Spleen (tissue), 11 donors: Measurements from ENCODE around the gene MAPK7. TPM values are rescaled to one million over a fixed set of nuclear protein-coding genes. Genes with fewer than 3 reads are reported as not detected.

Source experiments
- DNase-seq: peaks from one replicate; pipeline ENCODE4 v3.0.0-alpha.2; 2020
- H3K27ac ChIP-seq, 8 donors: fragments of 200-600 bp; sonication (generic) in 7 of 8; 1 replicate in 4 of 8; 2 replicates in 4 of 8; pipeline versions ENCODE4 v1.5.0 to v1.8.0; 2016 to 2021; ENCODE audit warnings: inconsistent platforms in 4 of 8, mild to moderate bottlenecking in 4 of 8, moderate library complexity in 1 of 8
- H3K27me3 ChIP-seq, 7 donors: fragments of 200-600 bp; sonication (generic) in 6 of 7; replicated peaks in 1 of 7; 1 replicate in 4 of 7; 2 replicates in 3 of 7; pipeline versions ENCODE4 v1.5.0 to v1.8.0; 2016 to 2021; ENCODE audit warnings: inconsistent platforms in 3 of 7, mild to moderate bottlenecking in 1 of 7
- H3K36me3 ChIP-seq, 6 donors: fragments of 200-600 bp; sonication (generic) in 5 of 6; 1 replicate in 4 of 6; 2 replicates in 2 of 6; pipeline versions ENCODE4 v1.5.0 to v1.8.0; 2016 to 2021; ENCODE audit warnings: inconsistent platforms in 2 of 6
- H3K4me1 ChIP-seq, 6 donors: fragments of 200-600 bp; sonication (generic) in 5 of 6; 1 replicate in 3 of 6; 2 replicates in 3 of 6; pipeline versions ENCODE4 v1.5.0 to v1.8.0; 2016 to 2021; ENCODE audit warnings: inconsistent platforms in 3 of 6
- H3K4me3 ChIP-seq, 8 donors: fragments of 200-600 bp; sonication (generic) in 7 of 8; 1 replicate in 4 of 8; 2 replicates in 4 of 8; pipeline versions ENCODE4 v1.5.0 to v1.8.0; 2016 to 2021; ENCODE audit warnings: inconsistent platforms in 4 of 8, mild to moderate bottlenecking in 4 of 8, moderate library complexity in 2 of 8
- H3K9me3 ChIP-seq, 8 donors: fragments of 200-600 bp; sonication (generic) in 7 of 8; 1 replicate in 4 of 8; 2 replicates in 4 of 8; pipeline versions ENCODE4 v1.5.0 to v1.8.0; 2016 to 2021; ENCODE audit warnings: inconsistent platforms in 4 of 8
- POLR2A ChIP-seq, 3 donors: fragments of 450-650 bp; IDR thresholded peaks; one replicate each; pipeline ENCODE4 v1.5.1; 2017; ENCODE audit warnings: antibody characterized with exemption in 3 of 3, mild to moderate bottlenecking in 1 of 3
- POLR2AphosphoS5 ChIP-seq, 3 donors: sonication (generic); formaldehyde crosslinking; IDR thresholded peaks; one replicate each; pipeline ENCODE4 v1.5.1; 2017; ENCODE audit warnings: antibody characterized with exemption in 3 of 3
- WGBS, 5 donors: extraction: QIAGEN DNeasy Blood & Tissue Kit in 3 of 5; methylation state at CpG; one replicate each; pipeline versions ENCODE4 v1.1.5 to v1.1.7; 2013 to 2018; 5-methylcytosine and 5-hydroxymethylcytosine counted together
- intact Hi-C: fragments of 100-400 bp; cut with DNase I; formaldehyde crosslinking; loops from one replicate; pipeline ENCODE4 v1.15.0; 2023; ENCODE audit warnings: low total_unique reads
- polyA plus RNA-seq, 3 donors: library from polyadenylated mRNA; stranded (reverse); fragments of 200-250 nt; gene quantifications; one replicate each; pipeline ENCODE4 v1.2.1, GENCODE V29; 2013
- total RNA-seq, 7 donors: library from RNA; depleted of rRNA in 3 of 7; stranded (reverse); fragments of >200 nt in 3 of 7; fragmentation: NEBNext Ultra II Directional in 4 of 7; extraction: Animal tissue kit (Norgen Biotek cat#: 25700) in 4 of 7; gene quantifications; one replicate each; pipeline versions ENCODE4 v1.1.0 to v1.2.1, GENCODE V29; 2016 to 2021
- TF ChIP-seq, protein P1 (sequence below), 11 experiments: fragments of 200-600 bp in 7 of 11; fragments of 450-650 bp in 4 of 11; sonication (generic) in 4 of 11; IDR thresholded peaks in 8 of 11; conservative IDR thresholded peaks in 3 of 11; 1 replicate in 7 of 11; 2 replicates in 4 of 11; pipeline versions ENCODE4 v1.4.0 to v1.8.0; 2016 to 2021; ENCODE audit warnings: antibody characterized with exemption in 11 of 11, inconsistent platforms in 4 of 11, mild to moderate bottlenecking in 1 of 11
- donor health status: healthy with polysubstance abuse.
- donor health status: DM: no; HTN: no; CAD: no; lungs with moderate emphysema.
- donor health status: DM: no; HTN: no; CAD: no.
- donor health status: Bipolar disorder and iron deficiency.
- donor health status: healthy.
- donor health status: DM: no; HTN: no; CAD: no.
- donor health status: DM: yes; HTN: yes; CAD: no.

MAPK7 gene
- total and polyA plus RNA-seq, 10 donors: 5.7 to 56.2 (median 30.3) TPM

DNA sequence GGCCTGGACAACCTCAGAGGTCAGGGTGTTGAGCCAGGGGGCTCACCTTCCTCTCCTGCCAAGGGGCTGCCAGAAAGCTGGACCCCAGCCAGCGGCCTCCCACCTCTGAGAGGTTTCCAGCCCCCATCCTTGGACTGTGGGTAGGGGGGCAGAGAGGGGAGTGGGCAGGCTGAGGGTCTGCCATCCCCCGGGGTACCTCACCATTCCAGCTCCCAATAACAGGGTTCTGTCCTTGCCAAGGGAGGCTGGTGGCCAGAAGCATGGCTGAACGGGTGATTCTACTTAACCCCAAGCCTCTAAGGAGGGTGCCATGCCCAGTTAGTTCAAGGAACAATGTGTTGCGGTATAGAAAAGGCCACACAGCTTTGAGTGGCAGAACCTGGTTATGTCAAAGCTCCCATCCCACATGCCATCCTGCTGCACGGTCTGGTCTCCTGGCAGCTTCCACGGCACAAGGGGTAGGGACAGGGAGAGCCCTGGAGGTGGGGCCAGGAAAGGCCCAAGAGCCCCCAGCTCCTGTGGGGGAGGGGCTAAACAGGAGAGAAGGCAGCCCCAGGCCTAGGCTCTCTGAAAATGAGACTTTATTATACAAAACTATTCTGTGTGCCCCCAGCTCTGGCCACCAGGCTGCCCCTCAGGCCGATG lies 35.6 kb upstream of the MAPK7 start:
- TF ChIP-seq, protein P1, sequence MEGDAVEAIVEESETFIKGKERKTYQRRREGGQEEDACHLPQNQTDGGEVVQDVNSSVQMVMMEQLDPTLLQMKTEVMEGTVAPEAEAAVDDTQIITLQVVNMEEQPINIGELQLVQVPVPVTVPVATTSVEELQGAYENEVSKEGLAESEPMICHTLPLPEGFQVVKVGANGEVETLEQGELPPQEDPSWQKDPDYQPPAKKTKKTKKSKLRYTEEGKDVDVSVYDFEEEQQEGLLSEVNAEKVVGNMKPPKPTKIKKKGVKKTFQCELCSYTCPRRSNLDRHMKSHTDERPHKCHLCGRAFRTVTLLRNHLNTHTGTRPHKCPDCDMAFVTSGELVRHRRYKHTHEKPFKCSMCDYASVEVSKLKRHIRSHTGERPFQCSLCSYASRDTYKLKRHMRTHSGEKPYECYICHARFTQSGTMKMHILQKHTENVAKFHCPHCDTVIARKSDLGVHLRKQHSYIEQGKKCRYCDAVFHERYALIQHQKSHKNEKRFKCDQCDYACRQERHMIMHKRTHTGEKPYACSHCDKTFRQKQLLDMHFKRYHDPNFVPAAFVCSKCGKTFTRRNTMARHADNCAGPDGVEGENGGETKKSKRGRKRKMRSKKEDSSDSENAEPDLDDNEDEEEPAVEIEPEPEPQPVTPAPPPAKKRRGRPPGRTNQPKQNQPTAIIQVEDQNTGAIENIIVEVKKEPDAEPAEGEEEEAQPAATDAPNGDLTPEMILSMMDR (IDR thresholded peaks at IDR 0.05 in 8 of 11, conservative IDR thresholded peaks at IDR 0.05 in 3 of 11): no peak
- no peak for TF ChIP-seq POLR2A (IDR thresholded peaks at IDR 0.05)
- TF ChIP-seq POLR2AphosphoS5 (IDR thresholded peaks at IDR 0.05): peak in 1 of 3 donors; percentile 1
- peak; percentile 58 for DNase-seq
- H3K4me1 ChIP-seq: peaks cover 5 to 58% (median 14%) of the 10 kb centered on the region in 6 donors
- H3K4me3 ChIP-seq: no peak overlapping the region
- no peak overlapping the region for H3K27ac ChIP-seq
- H3K27me3 ChIP-seq: peaks cover 0 to 4% (median 0%) of the 10 kb centered on the region in 7 donors
- intact Hi-C loops: no loop called here
- H3K9me3 ChIP-seq: no peaks in the 10 kb centered on the region
- H3K36me3 ChIP-seq: no peaks in the 10 kb centered on the region
- WGBS, 5 donors: 59 to 80% (median 75%) methylated on average over 6 to 7 of the region's 7 CpGs

- intact Hi-C loops: no loop called here
- 83 to 94% (median 85%) methylated on average over 3 to 7 of the region's 7 CpGs for WGBS, 5 donors
- TF ChIP-seq POLR2A (IDR thresholded peaks at IDR 0.05): no peak
- no peak for TF ChIP-seq POLR2AphosphoS5 (IDR thresholded peaks at IDR 0.05)
- TF ChIP-seq, protein P1 (IDR thresholded peaks at IDR 0.05 in 8 of 11, conservative IDR thresholded peaks at IDR 0.05 in 3 of 11): no peak
- H3K27me3 ChIP-seq: no peaks in the 10 kb centered on the region
- no peak overlapping the region for H3K4me3 ChIP-seq
- no peak for DNase-seq
- no peaks in the 10 kb centered on the region for H3K9me3 ChIP-seq
- H3K27ac ChIP-seq: no peak overlapping the region
- H3K4me1 ChIP-seq: peaks cover 0 to 53% (median 9%) of the 10 kb centered on the region in 6 donors
- H3K36me3 ChIP-seq: no peaks in the 10 kb centered on the region
Measured at GRCh38 chr17:19343256-19343630, 35.1 kb upstream of the MAPK7 start.

GRCh38 chr17:19343671-19344151 lies 34.6 kb upstream of the MAPK7 start:
- TF ChIP-seq POLR2AphosphoS5 (IDR thresholded peaks at IDR 0.05): no peak
- TF ChIP-seq POLR2A (IDR thresholded peaks at IDR 0.05): no peak
- TF ChIP-seq, protein P1 (IDR thresholded peaks at IDR 0.05 in 8 of 11, conservative IDR thresholded peaks at IDR 0.05 in 3 of 11): no peak
- no peak overlapping the region for H3K4me3 ChIP-seq
- no peaks in the 10 kb centered on the region for H3K36me3 ChIP-seq
- DNase-seq: peak; percentile 64
- WGBS, 5 donors: 77 to 96% (median 86%) methylated on average over 10 to 13 of the region's 13 CpGs
- intact Hi-C loops: no loop called here
- peaks cover 0 to 48% (median 7%) of the 10 kb centered on the region in 6 donors for H3K4me1 ChIP-seq
- no peaks in the 10 kb centered on the region for H3K9me3 ChIP-seq
- H3K27me3 ChIP-seq: no peaks in the 10 kb centered on the region
- no peak overlapping the region for H3K27ac ChIP-seq

- Histone ChIP-seq H3K27ac (no peak overlapping the region), H3K4me1 (peaks cover 0 to 48% (median 7%) of the 10 kb centered on the region in 6 donors), H3K27me3 (no peaks in the 10 kb centered on the region), H3K36me3 (no peaks in the 10 kb centered on the region), H3K9me3 (no peaks in the 10 kb centered on the region), H3K4me3 (no peak overlapping the region)
- TF ChIP-seq POLR2AphosphoS5 (IDR thresholded peaks at IDR 0.05) (peak in 2 of 3 donors; percentile 8 to 38), POLR2A (IDR thresholded peaks at IDR 0.05) (no peak)
- DNase-seq: peak; percentile 68
- intact Hi-C loops: no loop called here
- 80 to 91% (median 82%) methylated on average over 17 to 40 of the region's 40 CpGs for WGBS, 5 donors
Measured at GRCh38 chr17:19344311-19345066, 33.8 kb upstream of the MAPK7 start.
